PC-3 (cell line): Measurements from ENCODE around the gene MINAR2. TPM values are rescaled to one million over a fixed set of nuclear protein-coding genes. Genes with fewer than 3 reads are reported as not detected.

Experiments used
- ATAC-seq: fragments of 200-7000 bp; cut with Tn5 transposase; 2 replicates; pipeline ENCODE4 v1.9.1; 2020; ENCODE audit warnings: mild to moderate bottlenecking, moderate library complexity
- BruUV-seq: library from RNA; stranded (reverse); fragments of 400-500 nt; replicated peaks from 2 replicates; lab custom pipeline; 2021; lab: Mats Ljungman, UMichigan
- CTCF ChIA-PET: fragments of 300-600 bp; sonication (Branson Sonifier 250); formaldehyde crosslinking; loops from one replicate; lab custom pipeline; 2022; ENCODE audit warnings: antibody characterized with exemption; lab: Charles Lee
- POLR2A ChIA-PET: fragments of 300-600 bp; sonication (Branson Sonifier 250); formaldehyde crosslinking; loops from one replicate; lab custom pipeline; 2022; ENCODE audit warnings: antibody characterized with exemption; ENCODE audit not compliant: unreplicated experiment; lab: Charles Lee
- DNase-seq: peaks from one replicate; pipeline ENCODE4 v3.0.0-alpha.2; 2015
- H2AFZ ChIP-seq: fragments of 300-600 bp; sonication (generic); 2 replicates; pipeline ENCODE4 v1.6.0; 2016; ENCODE audit warnings: antibody characterized with exemption, low read length
- H3F3A ChIP-seq: fragments of 300-600 bp; sonication (generic); one replicate; pipeline ENCODE4 v1.6.0; 2017; ENCODE audit warnings: antibody characterized with exemption, low read length, control low read depth, mild to moderate bottlenecking; ENCODE audit not compliant: unreplicated experiment
- H3K27ac ChIP-seq: fragments of 300-600 bp; sonication (generic); 2 replicates; pipeline ENCODE4 v1.5.1; 2016; ENCODE audit warnings: mild to moderate bottlenecking, low read length
- H3K27me3 ChIP-seq: fragments of 300-600 bp; sonication (generic); 2 replicates; pipeline ENCODE4 v1.6.1; 2016; ENCODE audit warnings: low read length, mixed read lengths
- H3K36me3 ChIP-seq: fragments of 300-600 bp; sonication (generic); 2 replicates; pipeline ENCODE4 v1.6.1; 2016; ENCODE audit warnings: low read depth, mixed run types, low read length, mixed read lengths
- H3K4me1 ChIP-seq: fragments of 300-600 bp; sonication (generic); 2 replicates; pipeline ENCODE4 v1.5.1; 2016; ENCODE audit warnings: low read length; ENCODE audit not compliant: insufficient read depth
- H3K4me2 ChIP-seq: fragments of 300-600 bp; sonication (generic); 2 replicates; pipeline ENCODE4 v1.6.0; 2016; ENCODE audit warnings: low read length
- H3K4me3 ChIP-seq: fragments of 300-600 bp; sonication (generic); 2 replicates; pipeline ENCODE4 v1.5.1; 2016; ENCODE audit warnings: mild to moderate bottlenecking, low read length, mixed read lengths
- H3K79me2 ChIP-seq: fragments of 300-600 bp; sonication (generic); 2 replicates; pipeline ENCODE4 v1.6.1; 2017; ENCODE audit warnings: low read length, mixed read lengths
- H3K9ac ChIP-seq: fragments of 300-600 bp; sonication (generic); 2 replicates; pipeline ENCODE4 v1.6.0; 2016; ENCODE audit warnings: mild to moderate bottlenecking, low read length
- H3K9me2 ChIP-seq: fragments of 300-600 bp; sonication (generic); replicated peaks from 2 replicates; pipeline ENCODE4 v1.6.1; 2016; ENCODE audit warnings: mixed run types, low read length, mixed read lengths
- H3K9me3 ChIP-seq: fragments of 300-600 bp; sonication (generic); 2 replicates; pipeline ENCODE4 v1.6.1; 2016; ENCODE audit warnings: low read length, mixed read lengths
- H4K20me1 ChIP-seq: fragments of 300-600 bp; sonication (generic); 2 replicates; pipeline ENCODE4 v1.6.1; 2016; ENCODE audit warnings: low read length, mixed read lengths
- EZH2 ChIP-seq: fragments of 300-600 bp; sonication (generic); IDR thresholded peaks from one replicate; pipeline ENCODE4 v1.6.1; 2017; ENCODE audit warnings: antibody characterized with exemption, mild to moderate bottlenecking, low read length; ENCODE audit not compliant: unreplicated experiment
- EZH2phosphoT487 ChIP-seq: fragments of 300-600 bp; sonication (generic); IDR thresholded peaks from 2 replicates; pipeline ENCODE4 v1.6.1; 2018; ENCODE audit warnings: mild to moderate bottlenecking, antibody characterized with exemption, low read length, borderline replicate concordance
- intact Hi-C: fragments of 100-400 bp; cut with micrococcal nuclease; formaldehyde crosslinking; loops from 2 replicates; pipeline ENCODE4 v1.9.0; 2023
- total RNA-seq: library from RNA; depleted of rRNA; stranded (reverse); fragments of >200 nt; gene quantifications from 2 replicates; pipeline ENCODE4 v1.2.3, GENCODE V29; 2014
- TF ChIP-seq, protein P1 (sequence below): fragments of 300-600 bp; sonication (generic); conservative IDR thresholded peaks from 2 replicates; pipeline ENCODE4 v1.5.1; 2017; ENCODE audit warnings: antibody characterized with exemption, low read depth, mild to moderate bottlenecking, low read length

MINAR2 gene
- total RNA-seq, 1 experiment from 2014 or later, result not detected

DNA sequence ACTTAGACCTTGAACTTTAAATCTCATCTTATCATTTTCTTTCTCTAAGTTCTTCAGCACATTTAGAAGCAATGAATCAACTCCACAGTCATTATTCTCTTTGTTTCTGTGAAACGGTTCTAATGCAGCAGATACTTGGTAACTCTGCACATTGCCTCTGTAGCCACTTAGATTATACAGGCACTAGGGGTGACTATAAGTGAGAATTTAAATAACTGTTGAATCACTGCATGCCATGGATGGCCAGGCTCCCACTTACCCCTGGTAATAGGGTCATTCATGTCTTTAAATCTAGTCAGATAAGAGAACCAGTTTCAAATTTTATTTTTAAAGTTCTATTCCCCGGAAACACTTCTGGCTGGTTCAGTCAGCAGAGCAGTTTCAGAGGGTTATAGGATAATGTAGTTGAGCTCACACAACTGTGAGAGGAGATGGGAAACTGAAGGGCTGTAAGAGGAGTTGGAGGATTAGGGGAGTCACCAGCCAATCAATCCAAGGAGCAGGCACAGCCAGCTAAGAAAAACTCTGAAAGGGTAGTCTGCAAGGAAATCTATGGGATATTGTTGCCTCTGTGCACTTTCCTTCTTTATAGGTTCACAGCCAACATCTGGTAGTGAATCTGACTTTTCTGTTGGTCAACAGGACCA is 4.2 kb upstream of the MINAR2 start:
- ChIA-PET POLR2A (no interaction called here), CTCF (no interaction called here)
- H2AFZ ChIP-seq, result no peak overlapping the region
- no TSS peak for BruUV-seq
- no peaks in the 10 kb centered on the region for H3K9me3 ChIP-seq
- H3K4me2 ChIP-seq, result no peak overlapping the region
- H3K4me1 ChIP-seq, result no peaks in the 10 kb centered on the region
- H3K9me2 ChIP-seq, result no peaks in the 10 kb centered on the region
- no peak overlapping the region for H3K4me3 ChIP-seq
- DNase-seq (no peak), ATAC-seq (no peak)
- H3F3A ChIP-seq, result no peaks in the 10 kb centered on the region
- H3K79me2 ChIP-seq, result no peaks in the 10 kb centered on the region
- H3K9ac ChIP-seq, result no peak overlapping the region
- H4K20me1 ChIP-seq, result no peaks in the 10 kb centered on the region
- TF ChIP-seq EZH2, result no peak
- TF ChIP-seq, protein P1, sequence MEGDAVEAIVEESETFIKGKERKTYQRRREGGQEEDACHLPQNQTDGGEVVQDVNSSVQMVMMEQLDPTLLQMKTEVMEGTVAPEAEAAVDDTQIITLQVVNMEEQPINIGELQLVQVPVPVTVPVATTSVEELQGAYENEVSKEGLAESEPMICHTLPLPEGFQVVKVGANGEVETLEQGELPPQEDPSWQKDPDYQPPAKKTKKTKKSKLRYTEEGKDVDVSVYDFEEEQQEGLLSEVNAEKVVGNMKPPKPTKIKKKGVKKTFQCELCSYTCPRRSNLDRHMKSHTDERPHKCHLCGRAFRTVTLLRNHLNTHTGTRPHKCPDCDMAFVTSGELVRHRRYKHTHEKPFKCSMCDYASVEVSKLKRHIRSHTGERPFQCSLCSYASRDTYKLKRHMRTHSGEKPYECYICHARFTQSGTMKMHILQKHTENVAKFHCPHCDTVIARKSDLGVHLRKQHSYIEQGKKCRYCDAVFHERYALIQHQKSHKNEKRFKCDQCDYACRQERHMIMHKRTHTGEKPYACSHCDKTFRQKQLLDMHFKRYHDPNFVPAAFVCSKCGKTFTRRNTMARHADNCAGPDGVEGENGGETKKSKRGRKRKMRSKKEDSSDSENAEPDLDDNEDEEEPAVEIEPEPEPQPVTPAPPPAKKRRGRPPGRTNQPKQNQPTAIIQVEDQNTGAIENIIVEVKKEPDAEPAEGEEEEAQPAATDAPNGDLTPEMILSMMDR, result no peak
- no peak for TF ChIP-seq EZH2phosphoT487
- intact Hi-C loops, result no loop called here
- no peak overlapping the region for H3K27ac ChIP-seq
- H3K36me3 ChIP-seq, result no peaks in the 10 kb centered on the region
- H3K27me3 ChIP-seq, result no peaks in the 10 kb centered on the region

DNA sequence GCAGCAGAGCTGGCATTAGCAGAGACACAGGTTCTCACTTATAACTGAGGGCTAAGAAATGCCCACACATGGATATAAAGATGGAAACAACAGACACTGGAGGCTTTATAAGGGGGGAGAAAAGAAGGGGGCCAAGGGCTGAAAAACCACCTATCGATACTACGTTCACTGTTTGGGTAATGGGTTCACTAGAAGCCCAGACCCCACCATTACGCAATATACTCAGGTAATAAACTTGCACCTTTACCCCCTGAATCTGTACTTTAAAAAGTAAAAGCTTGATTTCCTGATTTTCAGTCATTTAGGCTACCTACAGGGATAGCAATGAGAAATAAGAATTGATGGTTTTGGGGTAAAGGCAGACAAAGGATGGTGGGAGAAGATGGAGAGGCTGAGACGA is 1.9 kb upstream of the MINAR2 start:
- H3F3A ChIP-seq, result no peaks in the 10 kb centered on the region
- H3K79me2 ChIP-seq, result no peaks in the 10 kb centered on the region
- intact Hi-C loops, result no loop called here
- ChIA-PET POLR2A (no interaction called here), CTCF (no interaction called here)
- no peaks in the 10 kb centered on the region for H3K4me1 ChIP-seq
- TF ChIP-seq EZH2phosphoT487 (no peak), EZH2 (no peak)
- TF ChIP-seq, protein P1, result no peak
- H3K4me2 ChIP-seq, result no peak overlapping the region
- no peaks in the 10 kb centered on the region for H4K20me1 ChIP-seq
- no peaks in the 10 kb centered on the region for H3K9me3 ChIP-seq
- BruUV-seq, result no TSS peak
- no peaks in the 10 kb centered on the region for H3K27me3 ChIP-seq
- no peaks in the 10 kb centered on the region for H3K9me2 ChIP-seq
- H3K27ac ChIP-seq, result no peak overlapping the region
- no peak overlapping the region for H3K4me3 ChIP-seq
- H3K9ac ChIP-seq, result no peak overlapping the region
- no peaks in the 10 kb centered on the region for H3K36me3 ChIP-seq
- DNase-seq, result no peak
- no peak overlapping the region for H2AFZ ChIP-seq
- ATAC-seq, result no peak

DNA sequence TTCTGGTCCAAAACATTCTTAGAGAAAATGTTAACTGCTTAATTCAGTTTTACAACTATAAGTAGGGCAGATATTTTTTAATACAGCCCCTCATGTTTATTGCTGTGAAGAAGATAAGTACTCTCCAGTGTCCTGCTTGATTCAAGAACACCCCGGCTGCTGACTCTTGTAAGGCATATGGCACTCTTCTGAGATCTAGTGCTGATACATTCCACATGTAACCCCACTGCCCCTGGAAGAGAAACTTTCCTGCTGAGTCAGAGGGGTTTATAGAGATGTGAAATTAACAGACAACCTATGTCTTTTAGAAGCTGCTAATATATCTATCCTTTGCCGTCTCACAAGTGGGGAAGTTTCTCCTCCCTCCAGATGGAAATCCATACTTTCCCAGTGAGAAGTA is 1.0 kb upstream of the MINAR2 start:
- TF ChIP-seq EZH2 (no peak), EZH2phosphoT487 (no peak)
- TF ChIP-seq, protein P1, result no peak
- no peaks in the 10 kb centered on the region for H4K20me1 ChIP-seq
- no peaks in the 10 kb centered on the region for H3K4me1 ChIP-seq
- no peaks in the 10 kb centered on the region for H3K9me2 ChIP-seq
- H3K9ac ChIP-seq, result no peak overlapping the region
- ChIA-PET POLR2A (no interaction called here), CTCF (no interaction called here)
- no peak overlapping the region for H3K4me3 ChIP-seq
- no TSS peak for BruUV-seq
- no peak overlapping the region for H3K4me2 ChIP-seq
- H3F3A ChIP-seq, result no peaks in the 10 kb centered on the region
- no peak overlapping the region for H2AFZ ChIP-seq
- H3K79me2 ChIP-seq, result no peaks in the 10 kb centered on the region
- DNase-seq (no peak), ATAC-seq (no peak)
- H3K9me3 ChIP-seq, result no peaks in the 10 kb centered on the region
- H3K36me3 ChIP-seq, result no peaks in the 10 kb centered on the region
- H3K27ac ChIP-seq, result no peak overlapping the region
- intact Hi-C loops, result no loop called here
- H3K27me3 ChIP-seq, result no peaks in the 10 kb centered on the region
